Endodermal cell (in vitro differentiated cells): ENCODE measurements around the gene DTX1. TPM values are rescaled to one million over a fixed set of nuclear protein-coding genes. Genes with fewer than 3 reads are reported as not detected.
A peak's percentile ranks its signal among the peaks of the same experiment; 100 is the strongest.

Experiments used
- DNase-seq: peaks from one replicate; pipeline ENCODE4 v3.0.0-alpha.2; 2017
- H3K27ac ChIP-seq: 2 replicates; pipeline ENCODE4 v1.5.1; 2013; ENCODE audit warnings: mild to moderate bottlenecking, low read depth, low read length, moderate library complexity
- H3K27me3 ChIP-seq: 2 replicates; pipeline ENCODE4 v1.6.1; 2013; ENCODE audit warnings: mild to moderate bottlenecking, low read length, moderate library complexity; ENCODE audit not compliant: insufficient read depth, control insufficient read depth, poor library complexity, severe bottlenecking
- H3K36me3 ChIP-seq: 2 replicates; pipeline ENCODE4 v1.7.0; 2013; ENCODE audit warnings: mild to moderate bottlenecking, low read length, moderate library complexity; ENCODE audit not compliant: control insufficient read depth, insufficient read depth
- H3K4me1 ChIP-seq: one replicate; pipeline ENCODE4 v1.7.0; 2013; ENCODE audit warnings: low read length; ENCODE audit not compliant: control insufficient read depth, insufficient read depth
- H3K4me3 ChIP-seq: 2 replicates; pipeline ENCODE4 v1.5.1; 2013; ENCODE audit warnings: mild to moderate bottlenecking, low read length, moderate library complexity
- H3K9ac ChIP-seq: 2 replicates; pipeline ENCODE4 v1.6.1; 2013; ENCODE audit warnings: mild to moderate bottlenecking, low read length, moderate library complexity; ENCODE audit not compliant: poor library complexity, severe bottlenecking; ENCODE audit errors: extremely low read depth
- H3K9me3 ChIP-seq: 2 replicates; pipeline ENCODE4 v1.6.1; 2013; ENCODE audit warnings: mild to moderate bottlenecking, low read length, moderate library complexity; ENCODE audit not compliant: control insufficient read depth
- H3K27ac Mint-ChIP-seq: 2 replicates; pipeline ENCODE4 v1.8.0; 2020; ENCODE audit warnings: mixed read lengths
- H3K27me3 Mint-ChIP-seq: 2 replicates; pipeline ENCODE4 v1.8.0; 2021; ENCODE audit warnings: mild to moderate bottlenecking, mixed read lengths; ENCODE audit not compliant: insufficient read depth
- H3K36me3 Mint-ChIP-seq: 2 replicates; pipeline ENCODE4 v1.8.0; 2020; ENCODE audit warnings: low read depth, mixed read lengths
- H3K4me1 Mint-ChIP-seq: 2 replicates; pipeline ENCODE4 v1.8.0; 2020; ENCODE audit warnings: mixed read lengths
- H3K4me3 Mint-ChIP-seq: 2 replicates; pipeline ENCODE4 v1.8.0; 2020; ENCODE audit warnings: mild to moderate bottlenecking, moderate library complexity, mixed read lengths
- H3K9me3 Mint-ChIP-seq: 2 replicates; pipeline ENCODE4 v1.8.0; 2020; ENCODE audit warnings: mild to moderate bottlenecking, mixed read lengths
- WGBS, 2 experiments: methylation state at CpG; one replicate each; pipeline versions ENCODE4 v1.1.5 to v1.1.7; 2013; ENCODE audit warnings: missing lambda C conversion rate in 2 of 2, mixed read lengths in 1 of 2; ENCODE audit not compliant: insufficient coverage in 1 of 2, insufficient read length in 1 of 2; 5-methylcytosine and 5-hydroxymethylcytosine counted together
- total RNA-seq, 2 donors: library from RNA; stranded (reverse); fragmentation: NEBNext Ultra II Directional in 1 of 2; extraction: Animal tissue kit (Norgen Biotek cat#: 25700) in 1 of 2; gene quantifications; 2 replicates in 1 of 2; 3 replicates in 1 of 2; pipeline ENCODE4 v1.2.1, GENCODE V29; 2021
- TF ChIP-seq, protein P1 (sequence below): fragments of 200-600 bp; sonication (generic); conservative IDR thresholded peaks from 2 replicates; pipeline ENCODE4 v1.5.0; 2021; ENCODE audit warnings: antibody characterized with exemption, mild to moderate bottlenecking

Gene DTX1
- total RNA-seq, 2 donors from 2014 or later = 3.3 to 4.9 TPM

DNA sequence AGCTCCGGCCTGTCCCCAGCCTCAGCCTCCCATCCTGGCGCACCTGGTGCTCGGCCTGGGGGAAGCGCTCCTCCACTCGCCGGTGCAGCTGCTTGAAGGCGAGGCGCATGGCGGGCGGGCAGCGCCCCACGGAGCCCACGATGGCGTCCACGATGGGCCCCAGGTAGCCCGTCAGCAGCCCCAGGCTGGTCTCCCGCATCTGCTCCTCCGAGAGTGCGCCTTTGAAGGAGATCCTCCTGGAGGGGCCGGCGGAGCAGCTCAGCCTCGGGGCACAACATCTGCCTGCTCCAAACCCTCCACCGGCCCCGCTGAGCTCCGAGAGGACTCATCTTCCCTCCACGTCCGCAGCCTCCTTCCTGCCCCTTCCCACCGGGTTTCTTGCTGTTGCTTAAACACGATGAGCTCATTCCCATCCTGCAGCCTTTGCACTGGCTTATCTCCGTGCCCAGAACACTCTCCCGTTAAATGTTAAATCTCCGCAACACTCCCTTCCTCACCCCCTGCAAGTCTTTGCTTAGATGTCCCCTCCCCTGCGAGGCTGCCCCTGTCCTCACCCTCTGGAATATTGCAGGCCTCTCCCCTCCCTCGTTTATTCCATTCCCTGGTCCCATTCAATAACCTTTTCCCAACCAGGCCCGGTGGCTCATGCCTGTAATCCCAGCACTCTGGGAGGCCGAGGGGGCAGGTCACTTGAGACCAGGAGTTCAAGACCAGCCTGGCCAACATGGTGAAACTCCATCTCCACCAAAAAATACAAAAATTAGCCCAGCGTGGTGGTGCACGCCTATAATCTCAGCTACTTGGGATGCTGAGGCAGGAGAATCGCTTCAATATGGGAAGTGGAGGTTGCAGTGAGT is 55.7 kb downstream of the DTX1 start:
- no peaks in the 10 kb centered on the region for H3K36me3 Mint-ChIP-seq
- Histone ChIP-seq H3K36me3 (no peaks in the 10 kb centered on the region), H3K9me3 (no peaks in the 10 kb centered on the region), H3K27ac (no peak overlapping the region), H3K4me1 (peaks cover 7% of the 10 kb centered on the region), H3K4me3 (no peak overlapping the region), H3K9ac (no peak overlapping the region), H3K27me3 (no peaks in the 10 kb centered on the region)
- WGBS, 2 experiments = 84 to 85% methylated on average over 27 to 39 of the region's 39 CpGs
- H3K4me3 Mint-ChIP-seq = no peak overlapping the region
- H3K4me1 Mint-ChIP-seq = peaks cover 13% of the 10 kb centered on the region
- TF ChIP-seq, protein P1, sequence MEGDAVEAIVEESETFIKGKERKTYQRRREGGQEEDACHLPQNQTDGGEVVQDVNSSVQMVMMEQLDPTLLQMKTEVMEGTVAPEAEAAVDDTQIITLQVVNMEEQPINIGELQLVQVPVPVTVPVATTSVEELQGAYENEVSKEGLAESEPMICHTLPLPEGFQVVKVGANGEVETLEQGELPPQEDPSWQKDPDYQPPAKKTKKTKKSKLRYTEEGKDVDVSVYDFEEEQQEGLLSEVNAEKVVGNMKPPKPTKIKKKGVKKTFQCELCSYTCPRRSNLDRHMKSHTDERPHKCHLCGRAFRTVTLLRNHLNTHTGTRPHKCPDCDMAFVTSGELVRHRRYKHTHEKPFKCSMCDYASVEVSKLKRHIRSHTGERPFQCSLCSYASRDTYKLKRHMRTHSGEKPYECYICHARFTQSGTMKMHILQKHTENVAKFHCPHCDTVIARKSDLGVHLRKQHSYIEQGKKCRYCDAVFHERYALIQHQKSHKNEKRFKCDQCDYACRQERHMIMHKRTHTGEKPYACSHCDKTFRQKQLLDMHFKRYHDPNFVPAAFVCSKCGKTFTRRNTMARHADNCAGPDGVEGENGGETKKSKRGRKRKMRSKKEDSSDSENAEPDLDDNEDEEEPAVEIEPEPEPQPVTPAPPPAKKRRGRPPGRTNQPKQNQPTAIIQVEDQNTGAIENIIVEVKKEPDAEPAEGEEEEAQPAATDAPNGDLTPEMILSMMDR = no peak
- H3K9me3 Mint-ChIP-seq = no peaks in the 10 kb centered on the region
- no peak overlapping the region for H3K27ac Mint-ChIP-seq
- DNase-seq = peak; percentile 65
- H3K27me3 Mint-ChIP-seq = no peaks in the 10 kb centered on the region

DNA sequence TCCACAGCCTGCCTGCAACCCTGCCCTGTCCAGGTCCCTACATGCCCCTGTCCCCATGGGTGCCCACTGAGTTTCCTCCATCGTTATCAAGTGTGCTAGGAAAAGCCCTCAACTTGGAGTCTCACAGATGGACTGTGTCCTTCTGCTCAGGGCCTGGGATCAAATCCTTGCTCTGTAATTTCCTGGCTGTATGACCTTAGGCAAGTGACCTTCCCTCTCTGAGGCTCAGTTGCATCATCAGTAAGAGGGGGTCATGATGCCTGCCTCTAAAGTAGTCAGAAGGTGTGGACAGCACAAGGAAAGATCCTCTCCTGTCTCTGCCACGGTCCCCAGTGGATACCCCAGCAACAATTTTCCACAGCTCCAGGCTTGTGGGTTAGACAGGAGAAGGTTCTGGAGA is 56.9 kb downstream of the DTX1 start:
- WGBS, 2 experiments = 64 to 95% methylated on average over 2 of the region's 2 CpGs
- Mint-ChIP-seq H3K9me3 (no peaks in the 10 kb centered on the region), H3K4me3 (no peak overlapping the region), H3K27ac (no peak overlapping the region), H3K36me3 (no peaks in the 10 kb centered on the region), H3K4me1 (peaks cover 13% of the 10 kb centered on the region), H3K27me3 (no peaks in the 10 kb centered on the region)
- no peaks in the 10 kb centered on the region for H3K36me3 ChIP-seq
- peaks cover 7% of the 10 kb centered on the region for H3K4me1 ChIP-seq
- no peak overlapping the region for H3K27ac ChIP-seq
- no peaks in the 10 kb centered on the region for H3K27me3 ChIP-seq
- H3K4me3 ChIP-seq = no peak overlapping the region
- DNase-seq = no peak
- H3K9ac ChIP-seq = no peak overlapping the region
- TF ChIP-seq, protein P1 = no peak
- no peaks in the 10 kb centered on the region for H3K9me3 ChIP-seq

DNA sequence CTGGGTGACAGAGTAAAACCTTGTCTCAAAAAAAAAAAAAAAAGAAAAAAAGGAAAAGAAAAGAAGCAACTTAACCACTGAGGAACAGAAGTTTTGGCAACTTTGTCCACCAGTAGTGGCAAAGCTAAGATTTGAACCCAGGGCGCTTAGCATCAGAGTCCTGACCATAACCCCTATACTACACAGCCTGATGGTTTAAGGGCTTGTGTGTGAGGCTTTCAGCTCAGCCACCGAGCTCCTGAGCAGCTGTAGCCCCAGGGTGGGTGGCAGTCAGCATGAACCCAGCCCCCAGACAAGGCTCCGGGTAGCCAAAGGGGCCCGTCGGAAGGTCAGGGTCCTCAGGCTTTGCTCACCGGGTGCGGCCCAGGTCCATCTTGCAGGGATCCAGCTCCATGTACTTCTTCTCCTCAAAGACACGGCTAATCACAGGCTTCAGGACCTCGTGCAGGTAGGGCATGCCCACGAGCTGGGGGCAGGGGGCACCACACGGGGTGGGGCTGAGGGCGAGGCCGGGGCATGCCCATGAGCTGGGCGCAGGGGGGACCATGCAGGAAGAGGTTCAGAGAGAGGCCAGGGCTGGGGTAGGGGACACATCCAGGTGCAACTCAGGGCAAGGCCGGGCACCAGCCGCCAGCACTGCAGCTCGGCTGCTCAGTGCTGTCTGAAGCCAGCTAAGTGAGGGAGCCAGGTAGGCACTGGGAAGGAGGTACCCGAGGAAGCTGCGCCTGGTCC is 58.1 kb downstream of the DTX1 start:
- no peak overlapping the region for H3K9ac ChIP-seq
- no peak overlapping the region for H3K27ac ChIP-seq
- H3K4me3 Mint-ChIP-seq = no peak overlapping the region
- no peak for DNase-seq
- H3K27me3 Mint-ChIP-seq = no peaks in the 10 kb centered on the region
- H3K4me3 ChIP-seq = no peak overlapping the region
- H3K9me3 ChIP-seq = no peaks in the 10 kb centered on the region
- H3K4me1 ChIP-seq = peaks cover 7% of the 10 kb centered on the region
- H3K9me3 Mint-ChIP-seq = no peaks in the 10 kb centered on the region
- H3K27me3 ChIP-seq = no peaks in the 10 kb centered on the region
- peaks cover 10% of the 10 kb centered on the region for H3K4me1 Mint-ChIP-seq
- 90 to 94% methylated on average over 6 to 18 of the region's 19 CpGs for WGBS, 2 experiments
- no peaks in the 10 kb centered on the region for H3K36me3 ChIP-seq
- TF ChIP-seq, protein P1 = no peak
- H3K27ac Mint-ChIP-seq = no peak overlapping the region
- no peaks in the 10 kb centered on the region for H3K36me3 Mint-ChIP-seq
